GM21515 (cell line): ENCODE results near the gene CHD2.

Experiments used
- ATAC-seq: cut with Tn5 transposase; IDR thresholded peaks from one replicate; pipeline ENCODE4 v1.9.1; 2021; ENCODE audit not compliant: unreplicated experiment

The CHD2 gene

DNA sequence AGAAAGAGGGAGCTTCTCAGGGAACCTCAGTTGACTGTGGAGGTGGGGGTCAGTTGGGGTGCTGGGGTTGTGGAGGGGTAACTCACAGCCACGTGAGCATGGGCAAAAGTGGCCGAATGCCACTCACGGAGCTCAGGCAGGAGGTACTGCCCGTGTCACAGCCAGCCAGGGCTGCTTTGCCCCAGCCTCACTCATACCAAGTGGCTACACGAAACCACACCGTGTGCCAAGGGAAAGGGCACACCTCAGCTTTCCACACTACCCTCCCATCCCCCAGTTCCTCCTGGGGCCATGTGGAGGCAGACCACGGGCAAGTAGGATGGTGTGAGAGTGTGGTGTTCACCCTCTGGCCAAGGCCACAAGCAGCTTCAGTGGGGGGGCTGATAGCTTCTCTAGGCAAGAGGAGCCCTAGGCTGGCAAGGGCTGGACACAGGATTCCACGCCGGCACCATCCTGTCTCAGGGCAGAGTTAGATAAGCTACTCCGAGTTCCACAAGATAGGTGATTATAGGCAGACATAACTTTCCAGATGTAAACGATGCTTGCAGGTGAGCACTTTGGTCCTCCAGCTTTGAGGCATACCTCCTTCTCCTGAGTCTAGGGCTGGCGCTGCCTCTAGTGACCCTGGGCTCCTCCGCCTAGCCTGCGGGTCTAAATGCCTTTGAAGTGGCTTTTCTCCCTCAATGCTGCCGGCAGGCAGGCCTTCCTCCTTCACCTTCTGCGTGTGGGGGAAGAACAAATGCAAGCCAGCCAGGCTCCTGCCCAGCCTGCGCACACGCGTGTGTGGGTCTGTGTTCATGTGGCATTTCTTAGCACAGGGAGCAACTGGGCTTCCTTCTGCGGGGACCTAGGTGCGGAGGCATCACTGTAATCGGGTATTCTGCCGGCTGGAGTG is 163.9 kb downstream of the CHD2 start:
- ATAC-seq, result no peak

DNA sequence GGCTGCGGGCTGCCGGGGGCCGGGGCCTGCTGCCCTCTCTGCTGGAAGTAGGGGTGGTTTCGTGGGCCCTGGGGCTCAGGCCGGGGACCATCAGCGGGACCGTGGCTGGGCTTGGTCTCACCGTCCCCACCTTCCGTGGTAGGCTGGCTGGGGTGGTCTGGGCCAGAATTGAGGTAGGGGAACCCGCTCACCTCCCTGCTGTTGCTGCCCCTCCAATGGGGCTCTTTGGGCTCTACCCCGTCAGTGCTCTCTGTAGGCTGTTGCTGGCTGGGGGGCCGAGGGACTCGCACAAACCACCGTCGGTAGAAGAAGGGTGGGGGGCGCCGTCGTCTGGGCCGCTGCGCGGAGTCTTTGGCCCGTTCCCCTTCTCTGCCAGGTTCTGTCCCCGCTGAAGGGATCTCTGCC is 165.5 kb downstream of the CHD2 start:
- ATAC-seq, result no peak

DNA sequence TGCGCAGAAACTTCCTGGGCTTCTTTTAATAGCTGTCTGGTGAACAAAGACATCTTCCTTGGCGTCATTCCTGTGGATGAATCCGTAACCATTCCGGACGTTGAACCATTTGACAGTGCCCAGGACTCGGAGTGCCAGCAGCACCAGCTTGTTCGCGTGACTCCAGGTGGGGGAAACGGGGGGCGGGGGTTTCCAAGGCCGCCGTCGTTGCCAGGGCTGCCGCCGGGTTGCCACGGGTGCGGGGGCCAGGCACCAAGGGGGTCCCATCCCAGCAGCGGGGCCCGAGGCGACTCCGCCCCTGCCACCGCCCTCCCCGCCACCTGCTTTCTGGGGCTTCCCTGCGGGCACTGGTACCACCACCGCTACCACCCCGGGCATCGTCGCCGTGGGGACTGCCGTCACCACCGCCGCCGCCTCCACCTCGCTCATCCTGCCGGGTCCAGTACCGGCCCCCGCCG is 166.1 kb downstream of the CHD2 start:
- ATAC-seq, result no peak

DNA sequence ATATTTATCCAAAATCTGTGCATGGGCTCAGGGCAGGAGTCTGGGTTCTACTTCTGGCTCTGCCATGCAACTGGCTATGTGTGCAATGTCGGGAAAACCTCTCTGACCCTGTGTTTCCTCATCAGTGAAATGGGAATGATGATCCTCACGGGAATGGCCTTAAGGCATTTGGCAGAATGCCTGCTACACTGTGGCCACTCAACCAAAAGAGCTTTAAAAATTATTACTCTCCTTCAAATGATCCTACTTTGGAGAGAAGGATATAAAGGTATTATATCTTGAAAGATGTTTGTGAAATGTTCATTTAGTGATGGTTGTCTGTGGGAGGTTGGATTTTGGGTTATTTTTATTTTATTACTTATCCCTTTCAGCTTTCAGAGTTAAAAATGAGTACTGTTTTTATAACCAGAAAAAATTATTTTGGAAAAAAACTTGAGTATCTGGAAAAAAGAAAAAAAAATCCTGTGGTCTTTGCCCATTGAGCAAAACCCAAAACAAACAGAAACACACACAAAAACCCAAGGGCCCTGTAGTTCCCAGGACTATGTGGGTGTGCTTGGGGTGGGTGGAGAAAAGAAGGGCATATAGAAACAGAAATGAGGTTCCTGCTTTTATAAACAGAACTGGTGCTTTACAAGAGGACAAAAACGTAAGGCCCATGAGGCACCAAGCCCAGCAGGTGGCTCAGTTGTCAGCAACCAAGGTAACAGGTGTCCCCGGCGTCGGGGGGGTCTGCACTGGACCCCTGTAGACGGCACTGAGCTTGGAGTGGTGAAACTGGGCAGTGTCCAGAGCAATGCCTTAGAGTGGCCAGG is 166.9 kb downstream of the CHD2 start:
- ATAC-seq, result no peak

DNA sequence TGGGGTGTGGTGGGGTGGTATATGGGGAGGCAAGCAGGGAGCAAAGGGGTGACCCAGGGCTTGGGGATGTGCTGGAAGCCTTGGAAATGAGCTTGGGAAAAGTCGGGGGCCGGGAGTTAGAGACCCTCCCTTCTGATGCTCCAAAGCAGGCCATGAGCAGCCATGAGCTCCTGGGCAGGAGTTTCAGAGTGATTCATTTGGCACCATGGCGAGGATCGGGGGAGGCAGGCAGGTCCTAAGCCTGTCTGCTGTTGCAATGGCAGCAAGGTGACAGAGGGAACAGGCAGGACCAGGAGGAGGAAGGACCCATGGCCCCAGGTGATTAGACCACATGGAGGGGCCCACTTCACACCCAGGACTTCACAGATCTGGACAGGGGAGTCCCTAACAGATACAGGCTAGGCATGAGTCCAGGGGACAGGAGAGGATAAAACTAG is 167.5 kb downstream of the CHD2 start:
- no peak for ATAC-seq

DNA sequence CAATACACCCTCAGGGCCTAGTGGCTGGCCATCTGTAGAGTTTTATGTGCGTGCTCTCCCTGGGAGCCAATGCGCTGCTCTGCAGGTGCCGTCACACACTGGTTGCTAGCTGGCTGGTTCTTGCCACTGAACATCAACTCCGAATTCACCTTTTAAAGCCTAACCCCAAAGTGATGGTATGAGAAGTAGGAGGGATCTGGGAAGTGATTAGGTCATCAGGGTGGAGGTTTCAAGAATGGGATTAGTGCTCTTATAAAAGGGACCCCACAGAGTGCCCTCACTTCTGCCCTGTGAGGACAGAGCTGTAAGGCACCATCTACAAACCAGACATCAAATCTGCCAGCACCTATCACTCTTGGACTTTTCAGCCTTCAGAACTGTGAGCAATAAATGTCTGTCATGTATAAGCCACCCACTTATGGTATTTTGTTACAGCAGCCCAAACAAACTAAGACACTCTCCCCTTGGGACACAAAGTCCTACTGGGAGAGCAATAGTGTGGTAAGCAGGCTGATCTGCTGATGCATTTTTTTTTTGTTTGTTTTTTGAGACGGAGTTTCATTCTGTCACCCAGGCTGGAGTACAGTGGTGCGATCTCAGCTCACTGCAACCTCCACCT is 168.6 kb downstream of the CHD2 start:
- ATAC-seq, result no peak

DNA sequence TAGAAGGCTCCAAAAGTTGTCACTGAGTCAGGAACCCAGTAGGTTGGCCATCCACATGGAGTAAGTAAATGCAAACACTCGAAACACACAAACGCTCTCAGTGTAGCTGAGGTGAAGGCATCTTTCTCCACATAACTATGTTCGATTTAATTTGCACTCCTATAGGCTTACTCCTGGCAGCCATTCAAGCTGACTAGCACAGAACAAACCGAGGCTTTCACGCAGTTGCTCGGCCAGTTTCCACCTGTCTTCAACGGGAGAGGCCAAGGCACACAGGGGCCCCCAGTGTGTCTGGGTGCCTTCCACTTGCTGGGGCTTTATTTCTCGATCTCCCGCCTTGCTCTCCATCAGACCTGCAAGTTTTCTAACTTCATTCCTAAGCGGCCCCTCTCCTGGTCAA is 170.0 kb downstream of the CHD2 start:
- ATAC-seq, result no peak

DNA sequence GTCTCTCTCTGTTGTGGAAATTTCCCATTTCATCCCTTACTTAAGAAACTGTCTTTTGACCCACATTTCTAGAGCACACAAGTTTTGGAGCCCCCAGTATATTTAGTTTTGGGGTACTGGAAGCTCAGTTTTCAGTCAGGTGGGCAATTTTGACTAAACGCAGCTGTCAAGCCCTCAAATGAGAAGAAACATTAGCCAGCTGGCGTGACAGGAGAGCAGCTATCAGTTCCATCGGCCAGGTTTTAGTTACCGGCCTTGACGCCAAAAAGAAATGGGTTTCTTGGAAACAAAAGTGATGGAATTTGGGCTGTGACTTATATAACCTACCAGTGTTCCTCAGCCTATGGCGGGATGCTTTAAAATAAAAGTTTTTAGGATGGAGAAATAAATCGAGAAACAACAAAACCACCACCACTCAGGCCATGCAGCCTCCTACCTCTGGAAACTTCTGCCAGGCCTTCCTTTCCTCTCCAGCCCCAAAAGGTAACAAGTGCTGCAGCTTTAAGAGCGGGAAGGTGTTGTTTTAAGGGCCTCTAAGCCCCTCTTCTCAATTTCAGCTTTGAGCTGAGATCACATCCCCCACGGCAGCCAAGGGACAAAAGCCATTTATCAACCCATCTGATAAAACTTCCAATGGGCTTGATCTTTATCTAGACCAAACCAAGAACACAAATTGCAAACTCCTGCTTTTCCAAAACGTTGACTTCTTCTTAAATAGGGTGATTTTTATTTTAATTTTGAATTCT is 170.6 kb downstream of the CHD2 start:
- no peak for ATAC-seq

DNA sequence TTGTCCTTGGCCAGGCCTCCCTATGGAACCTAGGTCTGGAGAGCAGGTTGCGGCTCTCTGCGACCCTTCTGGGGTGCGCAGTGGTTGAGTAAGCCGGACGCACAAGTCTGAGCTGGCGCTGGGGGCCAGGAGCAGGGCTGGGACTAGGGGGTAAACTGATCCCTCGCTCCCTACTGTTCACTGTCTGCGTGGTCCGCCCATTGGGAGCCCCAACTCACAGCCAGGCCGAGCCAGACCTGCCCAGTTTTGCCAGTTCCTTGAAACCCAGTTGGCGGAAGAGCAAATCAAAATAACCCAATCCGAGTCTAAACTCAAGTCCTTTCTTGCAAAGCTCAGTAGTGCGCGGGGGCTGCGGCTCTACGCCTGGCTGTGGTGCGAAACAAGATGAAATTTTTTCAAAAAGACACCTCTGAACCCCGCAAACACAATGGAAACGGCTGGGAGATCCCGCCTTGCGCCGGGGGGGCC is 171.4 kb downstream of the CHD2 start:
- ATAC-seq, result no peak

DNA sequence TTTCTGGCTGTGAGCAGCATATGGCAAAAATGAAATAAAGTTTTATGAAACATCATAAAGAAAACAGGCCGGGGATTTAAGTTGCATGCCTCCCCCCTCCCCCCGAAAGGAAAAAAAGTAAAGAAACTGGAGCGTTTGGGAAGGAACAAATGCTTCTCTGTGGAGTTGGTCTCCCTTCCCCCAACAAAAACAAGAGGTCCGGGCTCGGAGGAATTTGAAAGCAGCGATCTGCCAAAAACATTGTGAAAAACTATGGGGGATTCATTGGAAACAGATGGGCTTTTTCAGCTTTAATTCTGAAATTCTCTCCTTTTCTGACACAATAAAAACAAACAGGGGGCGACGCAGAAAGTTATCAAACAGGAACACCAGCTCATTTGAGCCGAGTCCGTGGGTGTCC is 171.9 kb downstream of the CHD2 start:
- ATAC-seq, result no peak

DNA sequence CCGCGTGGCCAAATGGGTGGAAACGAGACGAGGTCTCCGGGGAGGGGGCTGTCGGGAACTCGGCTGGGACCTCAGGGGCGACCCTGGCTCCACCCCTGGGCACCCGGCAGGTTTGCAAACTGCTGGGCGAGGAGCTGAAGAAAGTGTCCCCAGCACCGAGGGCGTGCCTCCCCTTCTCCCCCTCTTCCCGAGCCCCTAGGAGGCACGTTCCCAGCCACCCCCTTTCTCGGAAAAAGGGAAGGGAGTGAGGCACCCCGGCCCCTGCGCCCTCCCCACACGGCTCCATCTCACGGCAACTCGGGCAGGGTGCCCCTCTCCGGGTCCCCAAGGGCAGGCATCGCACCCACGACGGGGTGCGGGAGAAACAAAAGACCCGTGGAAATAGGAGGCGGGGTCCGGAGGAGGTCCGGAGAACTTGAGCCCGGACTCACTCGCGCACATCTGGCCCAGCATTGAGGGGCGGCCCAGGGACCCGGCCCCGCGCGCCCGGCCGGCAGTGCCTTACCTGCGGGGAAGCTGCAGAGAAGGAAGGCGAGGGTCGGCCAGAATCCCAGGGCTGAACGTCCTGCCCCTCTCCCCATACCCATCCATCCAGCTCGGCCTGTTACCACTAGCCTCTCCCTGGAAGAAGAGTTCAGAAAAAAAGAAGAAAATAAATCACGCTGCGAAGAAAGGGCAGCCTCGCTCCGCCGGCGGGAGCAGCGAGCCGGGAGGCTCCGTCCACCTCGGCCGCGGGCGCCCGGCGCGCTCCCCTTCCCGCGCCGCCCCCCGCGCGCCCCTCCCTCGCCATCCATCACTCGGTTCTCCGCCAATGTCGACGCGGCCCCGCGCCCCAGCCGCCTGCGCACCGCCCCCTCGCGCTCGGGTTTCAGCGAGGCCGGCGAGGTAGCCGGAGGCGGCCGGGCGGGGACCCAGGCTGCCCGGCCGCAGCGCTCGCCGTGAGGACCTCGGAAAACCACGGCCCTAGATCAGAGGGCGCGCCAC is 172.6 kb downstream of the CHD2 start:
- ATAC-seq, result no peak

DNA sequence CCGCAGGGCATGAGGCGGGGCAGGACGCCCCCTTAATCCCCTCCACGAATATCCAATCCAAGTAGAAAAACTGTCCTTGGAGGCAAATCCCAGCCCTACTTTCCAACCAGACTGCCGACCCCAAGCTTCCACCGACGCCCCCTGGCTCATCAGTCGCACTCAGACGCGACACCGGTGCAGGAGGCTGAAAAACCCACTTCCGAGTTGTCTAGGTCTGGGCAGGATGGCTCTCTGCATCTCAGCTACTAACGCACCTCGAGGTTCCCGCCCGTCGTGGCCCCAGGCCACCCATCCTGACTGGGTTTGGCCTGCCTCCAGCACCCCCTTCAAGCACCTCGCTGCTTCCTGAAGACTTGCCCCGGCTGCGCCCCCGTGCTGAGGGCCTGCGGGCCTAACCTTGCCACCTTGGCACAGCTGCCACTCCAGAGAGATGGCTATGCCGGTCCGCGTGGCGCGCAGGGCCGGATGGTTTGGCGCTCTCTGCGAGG is 173.4 kb downstream of the CHD2 start:
- ATAC-seq, result no peak

DNA sequence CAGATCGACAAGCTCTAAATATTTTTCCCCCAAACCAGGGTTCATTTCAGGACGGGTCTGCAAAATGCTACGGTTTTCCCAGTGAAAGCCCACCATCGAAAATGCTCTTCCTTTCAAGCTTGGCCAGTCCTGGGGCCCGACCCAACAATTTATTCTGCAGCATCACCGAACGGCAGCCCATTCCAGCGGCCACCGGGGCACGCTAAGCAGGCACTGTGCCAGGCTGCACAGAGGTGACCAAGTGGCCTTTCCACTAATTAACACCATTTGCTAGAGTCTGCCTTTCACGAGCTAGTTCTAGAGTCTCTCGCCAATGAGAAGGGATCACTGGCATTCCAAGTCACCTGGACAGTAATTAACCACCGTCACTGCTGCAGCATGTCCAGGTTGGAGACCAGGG is 174.5 kb downstream of the CHD2 start:
- ATAC-seq, result no peak

DNA sequence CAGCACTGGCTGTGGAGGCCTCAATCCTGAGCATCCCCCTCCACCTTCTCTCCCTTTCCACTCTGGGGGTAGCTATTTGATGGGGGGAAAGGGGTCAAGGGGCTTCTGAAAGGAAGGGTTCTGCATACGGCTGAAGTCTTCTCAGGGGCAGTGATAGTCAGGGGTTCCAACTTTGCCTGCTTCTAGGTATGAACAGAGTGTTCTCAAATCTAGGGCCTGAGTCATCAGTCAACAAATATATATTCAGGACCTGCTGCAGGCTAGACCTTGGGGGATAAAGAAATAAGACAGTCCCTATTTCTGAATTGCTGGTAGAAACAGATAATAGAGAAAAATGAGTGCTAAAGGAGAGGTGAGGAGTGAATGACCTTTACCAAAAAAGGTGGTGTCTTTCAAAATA is 176.1 kb downstream of the CHD2 start:
- ATAC-seq, result no peak

DNA sequence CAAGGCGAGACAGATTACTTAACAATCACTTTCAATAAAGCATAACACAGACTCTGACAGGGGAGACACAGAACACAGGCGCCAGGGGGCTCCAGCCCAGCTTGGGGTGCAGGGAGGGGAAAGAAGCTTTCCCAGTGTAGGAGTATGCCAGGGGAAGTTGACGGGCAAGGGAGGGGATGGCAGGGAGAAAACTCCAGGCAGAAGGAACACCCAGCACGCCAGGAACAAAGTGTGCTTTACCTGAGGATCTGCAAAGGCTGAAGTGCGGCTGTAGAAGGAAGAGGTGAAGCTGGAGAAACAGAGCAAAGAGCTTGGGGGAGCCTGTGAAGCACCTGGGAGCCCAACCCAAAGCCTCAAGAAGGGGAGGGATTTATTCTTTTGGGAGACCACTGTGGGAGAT is 176.8 kb downstream of the CHD2 start:
- ATAC-seq, result no peak
